Stomach (tissue), 9 donors: ENCODE results near the gene SND1. TPM values are rescaled to one million over a fixed set of nuclear protein-coding genes. Genes with fewer than 3 reads are reported as not detected.

ENCODE experiments used
- DNase-seq, 2 donors: peaks; one replicate each; pipeline versions ENCODE4 v3.0.0 to v3.0.0-alpha.2; 2013 to 2019
- H3K27ac ChIP-seq, 5 donors: fragments of 200-600 bp in 4 of 5; sonication (generic) in 4 of 5; one replicate each; pipeline ENCODE4 v1.5.1; 2013 to 2019; ENCODE audit warnings: mild to moderate bottlenecking in 1 of 5, moderate library complexity in 1 of 5
- H3K27me3 ChIP-seq, 3 donors: fragments of 200-600 bp; sonication (generic); one replicate each; pipeline ENCODE4 v1.5.1; 2017 to 2019; ENCODE audit warnings: mixed run types in 1 of 3
- H3K36me3 ChIP-seq, 4 donors: fragments of 200-600 bp; sonication (generic); 1 replicate in 3 of 4; 2 replicates in 1 of 4; pipeline ENCODE4 v1.5.1; 2016 to 2019
- H3K4me1 ChIP-seq, 4 donors: fragments of 200-600 bp; sonication (generic); one replicate each; pipeline ENCODE4 v1.5.1; 2016 to 2019
- H3K4me3 ChIP-seq, 4 donors: fragments of 200-600 bp; sonication (generic) in 3 of 4; one replicate each; pipeline ENCODE4 v1.5.1; 2016 to 2019; ENCODE audit warnings: mild to moderate bottlenecking in 1 of 4
- H3K9me3 ChIP-seq, 4 donors: fragments of 200-600 bp; sonication (generic); one replicate each; pipeline ENCODE4 v1.5.1; 2016 to 2019
- CTCF ChIP-seq, 7 experiments: fragments of 450-650 bp in 4 of 7; fragments of 200-600 bp in 3 of 7; sonication (generic) in 3 of 7; IDR thresholded peaks; one replicate each; pipeline ENCODE4 v1.5.1; 2016 to 2019; ENCODE audit warnings: antibody characterized with exemption in 7 of 7, control low read depth in 2 of 7, mild to moderate bottlenecking in 1 of 7
- EP300 ChIP-seq: sonication (generic); formaldehyde crosslinking; IDR thresholded peaks from one replicate; pipeline ENCODE4 v1.6.1; 2017; ENCODE audit warnings: antibody characterized with exemption
- POLR2A ChIP-seq, 4 donors: fragments of 450-650 bp; IDR thresholded peaks; one replicate each; pipeline ENCODE4 v1.6.1; 2016; ENCODE audit warnings: antibody characterized with exemption in 4 of 4, control low read depth in 2 of 4, mild to moderate bottlenecking in 1 of 4, moderate library complexity in 1 of 4
- POLR2AphosphoS5 ChIP-seq, 3 donors: sonication (generic); formaldehyde crosslinking; IDR thresholded peaks; one replicate each; pipeline ENCODE4 v1.6.1; 2016; ENCODE audit warnings: antibody characterized with exemption in 3 of 3
- WGBS, 5 donors: extraction: QIAGEN DNeasy Blood & Tissue Kit in 3 of 5; methylation state at CpG; one replicate each; pipeline versions ENCODE4 v1.1.5 to v1.1.7; 2013 to 2018; 5-methylcytosine and 5-hydroxymethylcytosine counted together
- intact Hi-C: fragments of 100-400 bp; cut with DNase I; formaldehyde crosslinking; loops from one replicate; pipeline ENCODE4 v1.15.1; 2023; ENCODE audit warnings: low total_unique reads
- polyA plus RNA-seq, 3 donors: library from polyadenylated mRNA; stranded (reverse); fragments of 200-250 nt; gene quantifications; one replicate each; pipeline ENCODE4 v1.2.3, GENCODE V29; 2013
- total RNA-seq, 5 donors: library from RNA; depleted of rRNA; stranded (reverse); fragments of >200 nt; gene quantifications; one replicate each; pipeline versions ENCODE4 v1.1.0 to v1.2.3, GENCODE V29; 2014 to 2016
- donor health status: healthy with polysubstance abuse.
- donor health status: Bipolar disorder and iron deficiency.
- donor health status: healthy.

SND1 gene
- total and polyA plus RNA-seq, 8 donors = 63.3 to 799 (median 126) TPM

GRCh38 chr7:128100949-128101713, 449.1 kb downstream of the SND1 start:
- intact Hi-C loops = no loop called here
- no peak for TF ChIP-seq POLR2A (IDR thresholded peaks at IDR 0.05)
- TF ChIP-seq POLR2AphosphoS5 (IDR thresholded peaks at IDR 0.05) = no peak
- no peak for TF ChIP-seq EP300
- no peak for TF ChIP-seq CTCF (IDR thresholded peaks at IDR 0.05)
- H3K4me1 ChIP-seq = peaks cover 13 to 17% (median 16%) of the 10 kb centered on the region in 4 donors
- H3K36me3 ChIP-seq = peaks cover 0 to 26% (median 10%) of the 10 kb centered on the region in 4 donors
- no peak overlapping the region for H3K4me3 ChIP-seq
- no peaks in the 10 kb centered on the region for H3K9me3 ChIP-seq
- peaks cover 0 to 34% (median 14%) of the 10 kb centered on the region in 3 donors for H3K27me3 ChIP-seq
- H3K27ac ChIP-seq = no peak overlapping the region
- 52 to 64% (median 59%) methylated on average over 6 to 10 of the region's 10 CpGs for WGBS, 5 donors
- DNase-seq = no peak

GRCh38 chr7:128102490-128103291, 450.7 kb downstream of the SND1 start:
- WGBS, 5 donors = 64 to 86% (median 78%) methylated on average over 7 of the region's 7 CpGs
- TF ChIP-seq POLR2AphosphoS5 (IDR thresholded peaks at IDR 0.05) (no peak), POLR2A (IDR thresholded peaks at IDR 0.05) (no peak), CTCF (IDR thresholded peaks at IDR 0.05) (no peak), EP300 (no peak)
- DNase-seq = no peak
- peaks cover 0 to 10% (median 0%) of the 10 kb centered on the region in 4 donors for H3K36me3 ChIP-seq
- intact Hi-C loops = no loop called here
- H3K9me3 ChIP-seq = no peaks in the 10 kb centered on the region
- H3K27me3 ChIP-seq = peaks cover 0 to 47% (median 14%) of the 10 kb centered on the region in 3 donors
- peaks cover 13 to 17% (median 16%) of the 10 kb centered on the region in 4 donors for H3K4me1 ChIP-seq
- no peak overlapping the region for H3K4me3 ChIP-seq
- H3K27ac ChIP-seq = no peak overlapping the region

GRCh38 chr7:128103498-128104107, 451.6 kb downstream of the SND1 start:
- H3K4me3 ChIP-seq = peak overlapping the region; percentile 36 to 47 (median 42)
- peak in 1 of 2 donors; percentile 50 for DNase-seq
- peaks cover 0 to 47% (median 14%) of the 10 kb centered on the region in 3 donors for H3K27me3 ChIP-seq
- H3K27ac ChIP-seq = no peak overlapping the region
- TF ChIP-seq EP300 = no peak
- no peak for TF ChIP-seq POLR2A (IDR thresholded peaks at IDR 0.05)
- no peak for TF ChIP-seq POLR2AphosphoS5 (IDR thresholded peaks at IDR 0.05)
- TF ChIP-seq CTCF (IDR thresholded peaks at IDR 0.05) = no peak
- no peaks in the 10 kb centered on the region for H3K9me3 ChIP-seq
- 10 to 19% (median 14%) methylated on average over 14 to 44 of the region's 44 CpGs for WGBS, 5 donors
- H3K4me1 ChIP-seq = peaks cover 13 to 21% (median 16%) of the 10 kb centered on the region in 4 donors
- H3K36me3 ChIP-seq = peaks cover 0 to 3% (median 0%) of the 10 kb centered on the region in 4 donors
- intact Hi-C loops = no loop called here
